Occipital lobe (tissue), 3 donors: ENCODE results near the gene TJP1. TPM values are rescaled to one million over a fixed set of nuclear protein-coding genes. Genes with fewer than 3 reads are reported as not detected.
"Not testable (repeated sequence)": the region's sequence is repeated elsewhere in the genome, so short reads cannot be mapped to it uniquely, and the experiment has no call there.

Source experiments
- DNase-seq: peaks from one replicate; lab custom pipeline; 2025; lab: John Stamatoyannopoulos, UW
- small RNA-seq: library from RNA; depleted of rRNA; stranded (forward); fragments of <200 nt; gene quantifications from one replicate; pipeline ENCODE3, GENCODE V24; 2014
- total RNA-seq: library from RNA; depleted of rRNA; stranded (reverse); fragments of >200 nt; gene quantifications from one replicate; pipeline ENCODE4 v1.2.3, GENCODE V29; 2014

TJP1 gene
- total RNA-seq, 1 donor from 2014 or later = 48.7 TPM

DNA sequence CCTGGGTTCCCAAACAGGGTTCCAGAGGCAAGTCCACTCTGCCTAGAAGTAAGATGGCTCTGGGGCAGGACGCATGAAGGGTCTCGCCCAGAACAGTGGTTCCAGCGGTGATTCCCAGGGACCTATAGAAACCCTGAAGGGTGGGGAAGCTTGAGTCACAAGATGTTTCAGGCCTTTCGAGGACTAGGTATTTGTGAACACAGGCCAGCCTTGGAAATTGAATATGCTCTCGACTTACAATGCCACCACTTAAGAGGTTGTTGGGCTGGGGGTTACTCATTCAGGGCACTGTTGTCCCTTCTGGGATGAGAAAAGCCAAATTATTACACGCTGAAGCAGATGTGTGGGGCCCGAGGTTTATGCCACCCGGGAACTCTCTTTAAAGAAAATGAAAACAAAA, 152.0 kb downstream of the TJP1 start:
- DNase-seq = no peak

GRCh38 chr15:29669823-29670222, 152.4 kb downstream of the TJP1 start:
- no peak for DNase-seq

DNA sequence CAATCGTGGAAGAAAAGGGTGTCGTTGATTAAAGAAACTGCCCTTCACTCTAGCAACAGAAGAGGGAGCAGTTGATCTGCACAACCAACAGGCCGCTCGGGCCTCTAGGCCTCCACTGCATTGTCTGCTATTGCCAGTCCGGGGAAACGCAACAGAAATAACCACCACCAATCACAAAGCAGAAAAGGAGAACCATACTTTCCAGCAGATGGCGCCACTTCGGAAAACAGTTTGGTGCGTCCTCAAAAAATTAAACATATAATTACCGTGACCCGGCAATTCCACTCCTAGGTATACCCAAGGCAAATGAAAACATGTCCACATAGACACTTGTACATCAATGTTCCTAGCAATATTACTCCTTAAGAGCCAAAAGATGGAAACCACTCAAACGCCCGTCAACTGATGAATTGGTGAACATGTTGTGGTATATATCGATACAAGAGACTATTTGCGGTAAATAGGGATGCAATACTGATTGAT, 154.1 kb downstream of the TJP1 start:
- peak; percentile 49 for DNase-seq

DNA sequence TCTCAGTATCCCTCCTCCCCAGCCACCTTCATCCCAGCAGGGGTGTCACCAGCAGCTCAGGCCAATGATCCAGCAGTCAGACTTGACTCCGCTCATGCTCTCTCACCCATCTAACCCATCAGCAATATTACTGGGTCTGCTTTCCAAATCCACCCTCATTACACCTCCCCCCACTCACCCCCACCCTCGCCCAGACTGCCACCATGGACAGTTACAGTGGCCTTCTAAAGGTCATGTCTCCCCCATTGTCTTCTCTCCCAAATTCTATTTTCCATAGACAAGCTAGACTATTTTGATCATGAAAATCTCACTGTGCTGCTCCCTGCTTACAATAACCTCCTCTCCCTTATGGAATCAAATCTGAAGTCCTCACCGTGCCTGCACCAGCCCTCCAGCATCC, 156.0 kb downstream of the TJP1 start:
- DNase-seq = no peak

DNA sequence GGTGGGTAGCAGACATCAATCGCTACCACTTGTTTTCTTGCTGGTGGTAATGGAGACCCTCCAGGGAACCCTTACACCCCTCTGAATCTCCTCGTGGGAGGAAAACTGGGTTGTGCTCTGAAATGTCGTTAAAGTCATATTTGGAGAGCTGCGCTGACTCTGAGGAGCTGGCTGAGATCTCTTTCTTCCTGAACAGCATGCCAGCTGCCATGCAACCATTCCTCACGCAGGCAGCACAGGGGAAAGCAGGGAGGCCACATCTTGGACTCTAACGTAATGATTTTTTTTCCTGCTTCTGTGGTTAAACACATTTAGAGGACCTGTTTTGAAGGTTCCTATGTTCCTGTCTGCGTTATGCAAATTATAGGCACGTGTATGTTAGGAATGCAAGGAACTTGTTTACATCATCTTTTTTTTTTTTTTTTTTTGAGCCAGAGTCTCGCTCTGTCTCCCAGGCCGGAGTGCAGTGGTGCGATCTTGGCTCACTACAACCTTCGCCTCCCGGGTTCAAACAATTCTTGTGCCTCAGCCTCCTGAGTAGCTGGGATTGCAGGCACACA, 156.7 kb downstream of the TJP1 start:
- DNase-seq = no peak

- no peak for DNase-seq
These were observed 157.9 kb downstream of the TJP1 start for GRCh38 chr15:29664406-29664805.

- DNase-seq = not testable (repeated sequence)
These were observed 164.8 kb downstream of the TJP1 start for GRCh38 chr15:29657476-29657817.

DNA sequence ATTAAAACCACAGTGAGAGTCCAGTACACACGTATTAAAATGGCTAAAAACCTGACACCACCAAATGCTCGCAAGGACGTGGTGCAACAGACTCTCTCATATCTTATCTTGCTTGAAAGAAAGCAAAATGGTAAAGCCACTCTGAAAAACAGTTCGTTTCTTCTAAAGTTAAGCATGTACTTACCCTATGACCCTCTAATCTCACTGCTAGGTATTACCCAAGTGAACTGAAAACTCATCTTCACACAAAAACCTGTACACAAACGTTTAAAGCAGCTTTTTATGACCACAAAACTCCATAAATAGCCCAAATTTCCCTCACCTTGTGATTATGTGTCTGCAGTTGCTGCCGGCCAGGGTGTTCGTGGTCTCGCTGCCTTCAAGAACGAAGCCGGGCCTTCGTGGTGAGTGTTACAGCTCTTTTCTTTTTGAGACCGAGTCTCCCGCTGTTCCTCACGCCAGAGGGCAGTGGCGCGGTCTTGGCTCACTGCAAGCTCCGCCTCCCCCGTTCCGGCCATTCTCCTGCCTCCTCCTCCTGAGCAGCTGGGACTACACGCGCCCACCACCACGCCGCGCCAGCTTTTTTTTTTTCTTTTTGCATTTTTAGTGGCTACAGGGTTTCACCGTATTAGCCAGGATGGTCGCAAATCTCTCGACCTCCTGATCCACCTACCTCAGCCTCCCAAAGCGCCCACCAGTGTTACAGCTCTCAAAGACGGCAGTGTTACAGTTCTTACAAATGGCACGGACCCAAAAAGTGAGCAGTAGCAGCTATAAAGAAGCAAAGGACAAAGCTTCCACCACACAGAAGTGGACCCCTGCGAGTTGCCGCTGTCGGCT, 165.4 kb downstream of the TJP1 start:
- DNase-seq = no peak

DNA sequence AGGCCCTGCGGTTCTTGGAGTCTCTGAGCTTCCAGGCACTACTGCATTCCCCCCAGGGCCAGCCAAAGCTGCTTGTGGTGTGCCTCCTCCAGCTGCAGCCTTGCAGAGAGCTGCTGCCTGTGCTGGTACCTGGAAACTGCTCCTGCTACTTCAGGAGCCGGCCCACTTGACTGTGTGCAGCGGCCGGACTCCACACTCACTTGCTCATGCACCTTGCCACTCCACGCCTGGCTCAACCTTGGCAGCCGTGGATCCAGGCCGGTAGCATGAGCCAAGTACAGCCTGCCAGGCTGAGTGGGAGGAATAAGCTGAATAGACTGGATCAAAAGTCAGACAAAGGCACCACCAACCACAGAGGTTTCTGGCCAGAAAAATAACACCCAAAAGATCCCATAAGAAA, 169.7 kb downstream of the TJP1 start:
- DNase-seq = no peak

DNA sequence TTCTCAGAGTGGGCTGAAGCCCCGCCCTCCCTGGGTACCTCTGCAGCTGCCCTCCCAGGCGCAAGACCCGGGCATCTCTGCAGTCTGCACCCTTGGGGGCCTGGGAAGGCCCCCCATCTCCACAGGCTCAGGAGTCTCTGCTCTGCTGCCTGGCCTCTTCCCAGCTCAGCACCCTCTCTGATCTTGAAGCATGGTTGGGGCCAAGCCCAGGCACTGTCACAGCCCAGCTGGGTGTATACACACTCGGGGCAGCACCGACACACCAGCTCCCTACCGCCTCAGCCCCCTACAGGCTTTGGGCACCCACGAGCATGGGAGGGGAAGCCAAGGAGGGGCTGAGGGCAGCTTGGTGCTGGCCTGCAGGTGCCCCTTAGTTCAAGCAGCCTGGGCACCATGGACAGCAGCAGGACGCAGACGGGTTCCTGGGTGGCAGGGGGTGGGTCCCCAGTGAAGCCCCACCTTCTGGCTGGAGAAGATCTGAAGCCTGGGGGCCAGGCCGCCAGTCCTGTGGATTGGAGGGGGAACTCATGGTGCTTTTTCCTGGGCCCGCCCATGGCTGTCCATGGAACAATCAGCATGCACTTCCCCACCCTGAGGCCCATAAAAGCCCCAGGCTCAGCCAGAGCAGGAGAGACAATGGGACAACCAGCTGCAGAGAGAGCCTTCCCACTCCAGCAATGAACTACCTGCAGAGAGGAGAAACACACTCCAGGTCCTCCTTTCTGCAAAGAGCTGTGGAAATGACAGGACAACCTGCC, 170.6 kb downstream of the TJP1 start:
- no peak for DNase-seq

Small RNA genes within 50 kb of the gene (small RNA-seq; reads per million reads assigned to genes)
- not detected for gene HMGN2P5
